Spleen (tissue), 11 donors: ENCODE measurements around the gene NUP58. TPM values are rescaled to one million over a fixed set of nuclear protein-coding genes. Genes with fewer than 3 reads are reported as not detected.
A peak's percentile ranks its signal among the peaks of the same experiment; 100 is the strongest.

Experiments used
- DNase-seq: peaks from one replicate; pipeline ENCODE4 v3.0.0-alpha.2; 2020
- H3K27ac ChIP-seq, 8 donors: fragments of 200-600 bp; sonication (generic) in 7 of 8; 1 replicate in 4 of 8; 2 replicates in 4 of 8; pipeline versions ENCODE4 v1.5.0 to v1.8.0; 2016 to 2021; ENCODE audit warnings: inconsistent platforms in 4 of 8, mild to moderate bottlenecking in 4 of 8, moderate library complexity in 1 of 8
- H3K27me3 ChIP-seq, 7 donors: fragments of 200-600 bp; sonication (generic) in 6 of 7; replicated peaks in 1 of 7; 1 replicate in 4 of 7; 2 replicates in 3 of 7; pipeline versions ENCODE4 v1.5.0 to v1.8.0; 2016 to 2021; ENCODE audit warnings: inconsistent platforms in 3 of 7, mild to moderate bottlenecking in 1 of 7
- H3K36me3 ChIP-seq, 6 donors: fragments of 200-600 bp; sonication (generic) in 5 of 6; 1 replicate in 4 of 6; 2 replicates in 2 of 6; pipeline versions ENCODE4 v1.5.0 to v1.8.0; 2016 to 2021; ENCODE audit warnings: inconsistent platforms in 2 of 6
- H3K4me1 ChIP-seq, 6 donors: fragments of 200-600 bp; sonication (generic) in 5 of 6; 1 replicate in 3 of 6; 2 replicates in 3 of 6; pipeline versions ENCODE4 v1.5.0 to v1.8.0; 2016 to 2021; ENCODE audit warnings: inconsistent platforms in 3 of 6
- H3K4me3 ChIP-seq, 8 donors: fragments of 200-600 bp; sonication (generic) in 7 of 8; 1 replicate in 4 of 8; 2 replicates in 4 of 8; pipeline versions ENCODE4 v1.5.0 to v1.8.0; 2016 to 2021; ENCODE audit warnings: inconsistent platforms in 4 of 8, mild to moderate bottlenecking in 4 of 8, moderate library complexity in 2 of 8
- H3K9me3 ChIP-seq, 8 donors: fragments of 200-600 bp; sonication (generic) in 7 of 8; 1 replicate in 4 of 8; 2 replicates in 4 of 8; pipeline versions ENCODE4 v1.5.0 to v1.8.0; 2016 to 2021; ENCODE audit warnings: inconsistent platforms in 4 of 8
- CTCF ChIP-seq, 11 experiments: fragments of 200-600 bp in 7 of 11; fragments of 450-650 bp in 4 of 11; sonication (generic) in 4 of 11; IDR thresholded peaks in 8 of 11; conservative IDR thresholded peaks in 3 of 11; 1 replicate in 7 of 11; 2 replicates in 4 of 11; pipeline versions ENCODE4 v1.4.0 to v1.8.0; 2016 to 2021; ENCODE audit warnings: antibody characterized with exemption in 11 of 11, inconsistent platforms in 4 of 11, mild to moderate bottlenecking in 1 of 11
- POLR2A ChIP-seq, 3 donors: fragments of 450-650 bp; IDR thresholded peaks; one replicate each; pipeline ENCODE4 v1.5.1; 2017; ENCODE audit warnings: antibody characterized with exemption in 3 of 3, mild to moderate bottlenecking in 1 of 3
- POLR2AphosphoS5 ChIP-seq, 3 donors: sonication (generic); formaldehyde crosslinking; IDR thresholded peaks; one replicate each; pipeline ENCODE4 v1.5.1; 2017; ENCODE audit warnings: antibody characterized with exemption in 3 of 3
- WGBS, 5 donors: extraction: QIAGEN DNeasy Blood & Tissue Kit in 3 of 5; methylation state at CpG; one replicate each; pipeline versions ENCODE4 v1.1.5 to v1.1.7; 2013 to 2018; 5-methylcytosine and 5-hydroxymethylcytosine counted together
- intact Hi-C: fragments of 100-400 bp; cut with DNase I; formaldehyde crosslinking; loops from one replicate; pipeline ENCODE4 v1.15.0; 2023; ENCODE audit warnings: low total_unique reads
- polyA plus RNA-seq, 3 donors: library from polyadenylated mRNA; stranded (reverse); fragments of 200-250 nt; gene quantifications; one replicate each; pipeline ENCODE4 v1.2.1, GENCODE V29; 2013
- total RNA-seq, 7 donors: library from RNA; depleted of rRNA in 3 of 7; stranded (reverse); fragments of >200 nt in 3 of 7; fragmentation: NEBNext Ultra II Directional in 4 of 7; extraction: Animal tissue kit (Norgen Biotek cat#: 25700) in 4 of 7; gene quantifications; one replicate each; pipeline versions ENCODE4 v1.1.0 to v1.2.1, GENCODE V29; 2016 to 2021
- donor health status: healthy with polysubstance abuse.
- donor health status: DM: no; HTN: no; CAD: no; lungs with moderate emphysema.
- donor health status: DM: no; HTN: no; CAD: no.
- donor health status: Bipolar disorder and iron deficiency.
- donor health status: healthy.
- donor health status: DM: no; HTN: no; CAD: no.
- donor health status: DM: yes; HTN: yes; CAD: no.

The NUP58 gene
- total and polyA plus RNA-seq, 10 donors, result 9.1 to 53.6 (median 42.3) TPM

DNA sequence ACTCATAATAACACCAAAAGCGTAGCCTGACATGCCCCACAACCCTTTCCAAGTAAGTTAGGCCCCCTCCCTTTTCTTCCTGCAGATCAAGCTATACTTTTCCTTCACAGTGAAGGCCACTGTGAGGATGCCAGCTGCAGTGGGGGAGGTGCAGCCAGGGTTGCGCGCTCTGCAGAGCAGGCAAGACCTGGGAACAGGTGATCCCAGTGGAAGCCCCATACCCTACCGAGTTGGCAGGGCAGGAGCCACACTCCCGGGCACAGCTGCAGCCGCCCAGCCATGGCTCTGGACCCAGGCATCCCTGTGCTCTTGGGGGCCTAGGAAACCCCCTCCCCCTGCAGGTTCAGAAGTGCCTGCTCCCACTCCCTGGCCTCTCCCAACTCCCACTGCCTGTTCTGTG is 32.9 kb upstream of the NUP58 start:
- Histone ChIP-seq H3K4me3 (no peak overlapping the region), H3K4me1 (peaks cover 0 to 17% (median 4%) of the 10 kb centered on the region in 6 donors), H3K27me3 (no peaks in the 10 kb centered on the region), H3K36me3 (peaks cover 0 to 84% (median 50%) of the 10 kb centered on the region in 6 donors), H3K27ac (no peak overlapping the region), H3K9me3 (no peaks in the 10 kb centered on the region)
- intact Hi-C loops, result loop anchor here (10.0 kb wide), 1 partner anchor 66 kb away; no protein-coding TSS in a partner anchor
- TF ChIP-seq CTCF (IDR thresholded peaks at IDR 0.05 in 8 of 11, conservative IDR thresholded peaks at IDR 0.05 in 3 of 11), result no peak
- no peak for TF ChIP-seq POLR2A (IDR thresholded peaks at IDR 0.05)
- no peak for TF ChIP-seq POLR2AphosphoS5 (IDR thresholded peaks at IDR 0.05)
- DNase-seq, result no peak
- 91 to 100% (median 92%) methylated on average over 3 to 6 of the region's 6 CpGs for WGBS, 5 donors

DNA sequence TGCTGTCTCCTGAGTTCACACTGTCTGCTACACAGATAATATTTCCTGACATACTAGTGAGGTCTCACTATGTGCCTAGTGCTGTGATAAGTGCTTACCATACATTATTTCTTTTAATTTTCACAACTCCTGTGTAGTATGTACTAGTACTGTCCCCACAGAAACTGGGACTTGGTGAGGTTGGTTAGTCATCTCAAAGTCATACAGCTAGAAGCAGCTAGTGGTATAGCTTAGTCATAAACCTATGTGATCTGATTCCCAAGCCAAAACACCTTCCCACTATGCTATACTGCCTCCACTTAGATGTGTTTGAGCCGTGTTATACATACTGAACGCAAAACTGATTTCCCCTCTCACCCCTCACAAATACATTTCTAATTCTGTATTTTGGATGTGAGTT is 24.7 kb upstream of the NUP58 start:
- DNase-seq, result no peak
- 81 to 94% (median 86%) methylated on average over 2 of the region's 2 CpGs for WGBS, 5 donors
- no peaks in the 10 kb centered on the region for H3K27me3 ChIP-seq
- H3K4me1 ChIP-seq, result peaks cover 6 to 41% (median 19%) of the 10 kb centered on the region in 6 donors
- TF ChIP-seq CTCF (IDR thresholded peaks at IDR 0.05 in 8 of 11, conservative IDR thresholded peaks at IDR 0.05 in 3 of 11) (no peak), POLR2A (IDR thresholded peaks at IDR 0.05) (no peak), POLR2AphosphoS5 (IDR thresholded peaks at IDR 0.05) (no peak)
- no peak overlapping the region for H3K27ac ChIP-seq
- H3K9me3 ChIP-seq, result no peaks in the 10 kb centered on the region
- H3K36me3 ChIP-seq, result peaks cover 0 to 26% (median 22%) of the 10 kb centered on the region in 6 donors
- no peak overlapping the region for H3K4me3 ChIP-seq
- intact Hi-C loops, result no loop called here

GRCh38 chr13:25280396-25280795 is 21.0 kb upstream of the NUP58 start:
- Histone ChIP-seq H3K9me3 (no peaks in the 10 kb centered on the region), H3K4me1 (peaks cover 11 to 75% (median 44%) of the 10 kb centered on the region in 6 donors), H3K4me3 (no peak overlapping the region), H3K27ac (no peak overlapping the region), H3K27me3 (no peaks in the 10 kb centered on the region), H3K36me3 (peaks cover 0 to 5% (median 0%) of the 10 kb centered on the region in 6 donors)
- no peak for DNase-seq
- TF ChIP-seq POLR2A (IDR thresholded peaks at IDR 0.05) (no peak), CTCF (IDR thresholded peaks at IDR 0.05 in 8 of 11, conservative IDR thresholded peaks at IDR 0.05 in 3 of 11) (no peak), POLR2AphosphoS5 (IDR thresholded peaks at IDR 0.05) (no peak)
- intact Hi-C loops, result no loop called here

GRCh38 chr13:25281193-25281934 is 20.1 kb upstream of the NUP58 start:
- Histone ChIP-seq H3K4me1 (peaks cover 15 to 84% (median 54%) of the 10 kb centered on the region in 6 donors), H3K27me3 (no peaks in the 10 kb centered on the region), H3K36me3 (peaks cover 0 to 5% (median 0%) of the 10 kb centered on the region in 6 donors), H3K27ac (peak overlapping the region in 3 of 8 donors; percentile 29 to 55 (median 35)), H3K9me3 (no peaks in the 10 kb centered on the region), H3K4me3 (no peak overlapping the region)
- no peak for TF ChIP-seq POLR2A (IDR thresholded peaks at IDR 0.05)
- no peak for TF ChIP-seq POLR2AphosphoS5 (IDR thresholded peaks at IDR 0.05)
- no peak for TF ChIP-seq CTCF (IDR thresholded peaks at IDR 0.05 in 8 of 11, conservative IDR thresholded peaks at IDR 0.05 in 3 of 11)
- WGBS, 5 donors, result 33 to 39% (median 35%) methylated on average over 4 of the region's 4 CpGs
- intact Hi-C loops, result no loop called here
- DNase-seq, result no peak
